Measurements from ENCODE around the gene WWOX.
A peak's percentile ranks its signal among the peaks of the same experiment; 100 is the strongest.

The WWOX gene

GRCh38 chr16:78796221-78796866 is 696.9 kb downstream of the WWOX start:
- no peak for DNase-seq (ENCODE audit: low read depth in 2 of 2)

GRCh38 chr16:78799429-78799828 is 700.0 kb downstream of the WWOX start:
- no peak for DNase-seq (ENCODE audit: low read depth in 2 of 2)

- DNase-seq (ENCODE audit: low read depth in 2 of 2) = no peak
Observed at GRCh38 chr16:78800523-78800922, 701.1 kb downstream of the WWOX start.

- no peak for DNase-seq (ENCODE audit: low read depth in 2 of 2)
Observed at GRCh38 chr16:78804058-78804735, 704.7 kb downstream of the WWOX start.

GRCh38 chr16:78805556-78805955 is 706.1 kb downstream of the WWOX start:
- DNase-seq (ENCODE audit: low read depth in 2 of 2) = no peak

GRCh38 chr16:78811247-78811646 is 711.8 kb downstream of the WWOX start:
- no peak for DNase-seq (ENCODE audit: low read depth in 2 of 2)

- no peak for DNase-seq (ENCODE audit: low read depth in 2 of 2)
Observed at GRCh38 chr16:78812582-78812981, 713.1 kb downstream of the WWOX start.

- DNase-seq (ENCODE audit: low read depth in 2 of 2) = no peak
Observed at GRCh38 chr16:78813661-78814311, 714.3 kb downstream of the WWOX start.

- no peak for DNase-seq (ENCODE audit: low read depth in 2 of 2)
Observed at GRCh38 chr16:78815713-78816112, 716.3 kb downstream of the WWOX start.

- DNase-seq (ENCODE audit: low read depth in 2 of 2) = peak in 1 of 2 experiments; percentile 5
Observed at GRCh38 chr16:78816499-78817195, 717.2 kb downstream of the WWOX start.

- DNase-seq (ENCODE audit: low read depth in 2 of 2) = no peak
Observed at GRCh38 chr16:78817200-78817739, 717.8 kb downstream of the WWOX start.

- no peak for DNase-seq (ENCODE audit: low read depth in 2 of 2)
Observed at GRCh38 chr16:78821335-78821734, 721.9 kb downstream of the WWOX start.

- DNase-seq (ENCODE audit: low read depth in 2 of 2) = no peak
Observed at GRCh38 chr16:78822509-78822908, 723.1 kb downstream of the WWOX start.

- no peak for DNase-seq (ENCODE audit: low read depth in 2 of 2)
Observed at GRCh38 chr16:78823027-78823426, 723.6 kb downstream of the WWOX start.

GRCh38 chr16:78829280-78829679 is 729.8 kb downstream of the WWOX start:
- DNase-seq (ENCODE audit: low read depth in 2 of 2) = no peak

GRCh38 chr16:78830599-78830998 is 731.1 kb downstream of the WWOX start:
- no peak for DNase-seq (ENCODE audit: low read depth in 2 of 2)

- DNase-seq (ENCODE audit: low read depth in 2 of 2) = no peak
Observed at GRCh38 chr16:78832100-78832499, 732.6 kb downstream of the WWOX start.

- DNase-seq (ENCODE audit: low read depth in 2 of 2) = no peak
Observed at GRCh38 chr16:78836802-78837491, 737.5 kb downstream of the WWOX start.

GRCh38 chr16:78837706-78838105 is 738.3 kb downstream of the WWOX start:
- DNase-seq (ENCODE audit: low read depth in 2 of 2) = no peak

GRCh38 chr16:78838276-78838675 is 738.8 kb downstream of the WWOX start:
- no peak for DNase-seq (ENCODE audit: low read depth in 2 of 2)

GRCh38 chr16:78842950-78843349 is 743.5 kb downstream of the WWOX start:
- DNase-seq (ENCODE audit: low read depth in 2 of 2) = no peak

GRCh38 chr16:78843978-78844377 is 744.5 kb downstream of the WWOX start:
- no peak for DNase-seq (ENCODE audit: low read depth in 2 of 2)
